Choroid plexus epithelial cell (primary cell): ENCODE results near the gene SENP7.

Experiments used
- DNase-seq: peaks from one replicate; pipeline ENCODE4 v3.0.0-alpha.2; 2010; ENCODE audit warnings: low read depth
- H3K4me3 ChIP-seq: 2 replicates; pipeline ENCODE4 v1.5.1; 2011; ENCODE audit warnings: low read depth, mild to moderate bottlenecking, control low read depth, low read length, moderate library complexity
- TF ChIP-seq, protein P1 (sequence below): conservative IDR thresholded peaks from 2 replicates; pipeline ENCODE4 v1.5.1; 2011; ENCODE audit warnings: low read depth, mild to moderate bottlenecking, control low read depth, inconsistent platforms, low read length, moderate library complexity

The SENP7 gene

GRCh38 chr3:101329016-101329673 lies 183.9 kb downstream of the SENP7 start:
- no peak for DNase-seq
- H3K4me3 ChIP-seq, result no peak overlapping the region
- TF ChIP-seq, protein P1, sequence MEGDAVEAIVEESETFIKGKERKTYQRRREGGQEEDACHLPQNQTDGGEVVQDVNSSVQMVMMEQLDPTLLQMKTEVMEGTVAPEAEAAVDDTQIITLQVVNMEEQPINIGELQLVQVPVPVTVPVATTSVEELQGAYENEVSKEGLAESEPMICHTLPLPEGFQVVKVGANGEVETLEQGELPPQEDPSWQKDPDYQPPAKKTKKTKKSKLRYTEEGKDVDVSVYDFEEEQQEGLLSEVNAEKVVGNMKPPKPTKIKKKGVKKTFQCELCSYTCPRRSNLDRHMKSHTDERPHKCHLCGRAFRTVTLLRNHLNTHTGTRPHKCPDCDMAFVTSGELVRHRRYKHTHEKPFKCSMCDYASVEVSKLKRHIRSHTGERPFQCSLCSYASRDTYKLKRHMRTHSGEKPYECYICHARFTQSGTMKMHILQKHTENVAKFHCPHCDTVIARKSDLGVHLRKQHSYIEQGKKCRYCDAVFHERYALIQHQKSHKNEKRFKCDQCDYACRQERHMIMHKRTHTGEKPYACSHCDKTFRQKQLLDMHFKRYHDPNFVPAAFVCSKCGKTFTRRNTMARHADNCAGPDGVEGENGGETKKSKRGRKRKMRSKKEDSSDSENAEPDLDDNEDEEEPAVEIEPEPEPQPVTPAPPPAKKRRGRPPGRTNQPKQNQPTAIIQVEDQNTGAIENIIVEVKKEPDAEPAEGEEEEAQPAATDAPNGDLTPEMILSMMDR, result no peak

DNA sequence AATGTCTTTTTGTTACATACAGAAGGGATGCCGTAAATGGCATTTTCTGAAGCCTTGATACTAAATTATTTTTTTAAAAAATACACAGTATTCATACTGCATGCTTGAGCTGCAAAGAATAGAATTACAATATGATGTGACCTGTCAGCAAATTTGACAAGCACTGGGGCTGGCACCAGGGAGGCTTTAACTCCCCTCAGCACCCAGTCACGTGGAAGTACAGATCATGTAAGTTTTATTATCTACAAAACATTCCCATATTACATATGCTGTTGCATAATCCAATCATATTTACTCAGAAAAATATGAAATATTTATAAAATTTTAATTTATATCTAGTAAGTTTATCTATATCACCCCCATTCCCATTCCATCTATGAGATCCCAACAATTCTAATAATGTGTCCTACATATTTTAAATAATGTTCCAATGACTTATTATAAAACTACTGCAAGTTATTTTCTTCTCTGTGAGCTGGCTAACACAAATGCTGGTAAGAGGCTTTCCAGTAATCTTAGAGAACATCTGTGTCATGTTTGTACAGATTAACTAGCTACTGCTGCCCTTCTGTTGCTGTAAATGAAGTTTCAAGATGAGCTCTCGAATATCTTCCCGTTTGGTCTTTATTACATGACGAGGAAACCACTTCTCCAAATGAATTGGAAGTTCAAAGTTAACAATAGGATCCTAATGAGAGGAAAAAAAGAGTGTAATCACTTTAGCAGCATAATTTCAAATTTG lies 187.4 kb downstream of the SENP7 start:
- TF ChIP-seq, protein P1, result no peak
- DNase-seq, result no peak
- H3K4me3 ChIP-seq, result no peak overlapping the region

GRCh38 chr3:101320475-101320874 lies 192.5 kb downstream of the SENP7 start, which contains the start of gene IMPG2:
Gene IMPG2 (minus strand): TSS chr3:101320575. CDS start chr3:101320372, 203 bp downstream.
- H3K4me3 ChIP-seq, result no peak within 1 kb of the TSS
- TF ChIP-seq, protein P1, result no peak
- no peak for DNase-seq

DNA sequence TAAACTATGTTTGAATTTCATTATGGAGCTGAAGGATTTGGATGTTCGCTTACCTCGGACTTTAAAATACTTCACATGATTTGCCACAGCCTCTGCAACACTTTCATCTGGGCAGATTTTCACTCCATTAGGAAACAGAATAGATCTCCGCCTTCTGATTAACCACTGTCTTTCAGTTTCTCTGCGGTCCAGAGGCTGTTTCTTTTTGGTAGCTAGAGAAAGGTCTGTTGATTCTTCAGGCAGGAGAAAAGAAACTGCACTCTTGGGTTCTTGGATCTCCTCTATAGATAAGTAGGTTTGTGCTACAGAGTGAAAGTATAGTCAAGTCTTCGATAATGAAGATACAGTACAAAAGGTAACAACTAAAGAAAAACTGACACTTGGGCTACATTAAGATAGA lies 193.5 kb downstream of the SENP7 start:
- TF ChIP-seq, protein P1, result no peak

GRCh38 chr3:101312545-101312944 lies 200.5 kb downstream of the SENP7 start:
- TF ChIP-seq, protein P1, result no peak
- no peak overlapping the region for H3K4me3 ChIP-seq
- no peak for DNase-seq

More for the DNA sequence above, 193.5 kb downstream of the SENP7 start:
- no peak for DNase-seq
- H3K4me3 ChIP-seq, result no peak overlapping the region

- no peak overlapping the region for H3K4me3 ChIP-seq
- TF ChIP-seq, protein P1, result no peak
- DNase-seq, result no peak
Measured at GRCh38 chr3:101311676-101312075, 201.3 kb downstream of the SENP7 start.
